HG02840 (cell line): ENCODE results near the gene APOL1.

Experiments used
- ATAC-seq: cut with Tn5 transposase; IDR thresholded peaks from one replicate; pipeline ENCODE4 v1.9.1; 2021; ENCODE audit warnings: mild to moderate bottlenecking, moderate library complexity, moderate number of reproducible peaks; ENCODE audit not compliant: unreplicated experiment, low FRiP score

Gene APOL1

GRCh38 chr22:36303874-36304273 is 50.9 kb downstream of the APOL1 start:
- ATAC-seq = no peak

- ATAC-seq = no peak
Observed at GRCh38 chr22:36304429-36304828, 51.5 kb downstream of the APOL1 start.

- ATAC-seq = no peak
Observed at GRCh38 chr22:36305813-36306212, 52.9 kb downstream of the APOL1 start.

- ATAC-seq = no peak
Observed at GRCh38 chr22:36306227-36306626, 53.3 kb downstream of the APOL1 start.

- ATAC-seq = no peak
Observed at GRCh38 chr22:36308880-36309279, 55.9 kb downstream of the APOL1 start.

DNA sequence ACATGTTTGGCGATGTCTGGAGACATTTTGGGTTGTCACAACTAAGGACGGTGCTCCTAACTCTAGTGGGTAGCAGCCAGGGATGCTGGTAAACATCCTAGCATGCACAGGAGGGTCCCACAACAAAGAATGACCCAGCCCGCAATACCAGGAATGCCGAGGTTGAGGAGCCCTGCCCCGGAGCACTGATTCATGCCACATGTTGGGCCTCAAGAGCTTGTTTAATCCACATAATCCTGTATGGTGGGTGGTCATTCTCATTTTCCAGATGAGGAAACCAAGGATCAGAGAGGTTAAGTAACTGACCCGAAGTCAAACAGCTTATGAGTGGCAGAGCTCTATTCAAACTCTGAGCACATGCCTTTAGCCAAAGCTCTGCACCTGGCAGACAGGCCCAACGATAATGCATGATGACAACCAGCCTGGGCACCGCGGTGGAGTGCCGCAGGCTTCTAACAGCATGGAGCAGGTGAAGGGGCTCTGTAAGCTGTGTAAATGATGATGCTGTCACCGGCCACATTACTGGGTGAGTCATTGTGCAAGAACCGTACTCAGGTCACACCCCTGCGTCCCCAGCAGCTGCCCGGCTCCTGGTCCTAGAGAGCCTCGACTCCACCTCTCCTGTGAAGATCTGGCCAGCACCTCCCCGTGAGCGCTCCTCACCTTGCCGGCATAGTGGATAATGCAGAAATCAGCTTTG is 58.6 kb downstream of the APOL1 start:
- ATAC-seq = no peak

DNA sequence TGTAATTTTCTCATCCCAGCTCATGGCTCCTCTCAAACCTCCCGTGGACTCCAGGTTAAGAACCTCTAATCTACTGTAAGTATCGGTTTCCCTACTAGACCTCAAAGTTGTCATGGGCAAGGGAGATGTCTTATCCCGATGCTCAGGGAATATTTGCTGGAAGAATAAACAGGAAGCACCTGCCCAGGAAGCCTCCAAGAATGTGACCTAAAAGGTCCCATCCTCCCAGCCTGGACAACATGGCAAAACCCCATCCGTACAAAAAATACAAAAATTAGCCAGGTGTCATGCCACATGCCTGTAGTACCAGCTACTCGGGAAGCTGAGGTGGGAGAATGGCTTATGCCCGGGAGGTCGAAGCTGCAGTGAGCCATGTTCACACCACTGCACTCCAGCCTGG is 62.4 kb downstream of the APOL1 start:
- no peak for ATAC-seq

DNA sequence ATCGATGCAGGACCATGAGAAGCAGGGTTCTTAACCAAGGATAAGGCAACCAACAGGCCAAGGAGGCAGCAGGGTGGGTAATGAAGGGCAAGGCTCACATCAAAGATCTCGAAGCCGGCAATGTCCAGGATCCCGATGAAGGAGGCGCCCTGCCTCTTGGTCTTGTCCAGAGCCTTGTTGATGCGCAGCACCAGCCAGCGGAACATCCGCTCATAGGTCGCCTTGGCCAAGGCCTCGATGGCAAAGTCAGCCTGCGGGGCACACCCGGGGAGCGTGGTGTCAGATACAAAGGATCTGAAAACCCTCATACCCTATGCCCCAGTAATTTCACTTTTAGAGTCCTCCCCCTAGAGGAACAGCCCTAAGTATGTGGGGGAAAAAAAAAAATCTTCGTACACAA is 63.5 kb downstream of the APOL1 start:
- ATAC-seq = no peak
